CD14-positive monocyte (primary cell): ENCODE measurements around the gene NR6A1. TPM values are rescaled to one million over a fixed set of nuclear protein-coding genes. Genes with fewer than 3 reads are reported as not detected.

Source experiments
- DNase-seq, 3 donors: peaks; one replicate each; pipeline ENCODE4 v3.0.0-alpha.2; 2011 to 2022
- H2AFZ ChIP-seq: 2 replicates; pipeline ENCODE4 v1.6.0; 2012; ENCODE audit warnings: mild to moderate bottlenecking, low read depth, low read length, inconsistent platforms; ENCODE audit not compliant: insufficient read depth, poor library complexity, severe bottlenecking
- H3K27ac ChIP-seq, 2 donors: 1 replicate in 1 of 2; 2 replicates in 1 of 2; pipeline ENCODE4 v1.5.1; 2012 to 2013; ENCODE audit warnings: low read length in 2 of 2, control low read depth in 1 of 2, inconsistent platforms in 1 of 2, low read depth in 1 of 2, mild to moderate bottlenecking in 1 of 2
- H3K27me3 ChIP-seq, 2 donors: one replicate each; pipeline versions ENCODE4 v1.6.0 to v1.6.1; 2011 to 2013; ENCODE audit warnings: low read length in 2 of 2; ENCODE audit not compliant: control insufficient read depth in 2 of 2, insufficient read depth in 2 of 2
- H3K36me3 ChIP-seq, 2 donors: replicated peaks in 1 of 2; 1 replicate in 1 of 2; 2 replicates in 1 of 2; pipeline versions ENCODE4 v1.5.1 to v1.6.1; 2012 to 2013; ENCODE audit warnings: low read length in 2 of 2, control low read depth in 1 of 2, inconsistent platforms in 1 of 2, mild to moderate bottlenecking in 1 of 2; ENCODE audit not compliant: insufficient read depth in 2 of 2, control insufficient read depth in 1 of 2
- H3K4me1 ChIP-seq, 2 donors: 1 replicate in 1 of 2; 2 replicates in 1 of 2; pipeline versions ENCODE4 v1.5.1 to v1.6.1; 2012 to 2013; ENCODE audit warnings: low read length in 2 of 2, control low read depth in 1 of 2, inconsistent platforms in 1 of 2, mild to moderate bottlenecking in 1 of 2, moderate library complexity in 1 of 2; ENCODE audit not compliant: insufficient read depth in 2 of 2, control insufficient read depth in 1 of 2
- H3K4me2 ChIP-seq: replicated peaks from 2 replicates; pipeline ENCODE3; 2012; ENCODE audit warnings: low read length, moderate library complexity, mild to moderate bottlenecking; ENCODE audit not compliant: poor library complexity, severe bottlenecking; ENCODE audit errors: extremely low read depth
- H3K4me3 ChIP-seq, 3 experiments: fragments of 200-600 bp in 1 of 3; sonication (generic) in 1 of 3; replicated peaks in 1 of 3; 1 replicate in 2 of 3; 2 replicates in 1 of 3; pipeline ENCODE4 v1.5.1; 2011 to 2013; ENCODE audit warnings: low read length in 3 of 3, mild to moderate bottlenecking in 3 of 3, control low read depth in 2 of 3, low read depth in 2 of 3, inconsistent platforms in 1 of 3, moderate library complexity in 1 of 3
- H3K79me2 ChIP-seq: 2 replicates; pipeline ENCODE4 v1.6.0; 2012; ENCODE audit warnings: mild to moderate bottlenecking, control low read depth, inconsistent platforms, low read length, moderate library complexity; ENCODE audit not compliant: insufficient read depth
- H3K9ac ChIP-seq: 2 replicates; pipeline ENCODE4 v1.6.0; 2017; ENCODE audit warnings: low read length, mild to moderate bottlenecking; ENCODE audit not compliant: insufficient read depth, poor library complexity, severe bottlenecking
- H3K9me3 ChIP-seq, 2 donors: replicated peaks in 1 of 2; 1 replicate in 1 of 2; 2 replicates in 1 of 2; pipeline versions ENCODE4 v1.5.1 to v1.6.1; 2012 to 2013; ENCODE audit warnings: low read length in 2 of 2, control low read depth in 1 of 2; ENCODE audit not compliant: control insufficient read depth in 1 of 2, insufficient read depth in 1 of 2
- H4K20me1 ChIP-seq: 2 replicates; pipeline ENCODE4 v1.6.0; 2012; ENCODE audit warnings: mild to moderate bottlenecking, low read length, control low read depth, moderate library complexity; ENCODE audit not compliant: insufficient read depth
- H3K27ac Mint-ChIP-seq, 7 donors: one replicate each; pipeline ENCODE4 v1.8.0; 2020; ENCODE audit warnings: mild to moderate bottlenecking in 7 of 7, mixed read lengths in 7 of 7, moderate library complexity in 6 of 7, inconsistent platforms in 2 of 7
- H3K27me3 Mint-ChIP-seq, 3 donors: one replicate each; pipeline ENCODE4 v1.8.0; 2021 to 2022; ENCODE audit warnings: low read depth in 3 of 3, mild to moderate bottlenecking in 3 of 3, mixed read lengths in 3 of 3, moderate library complexity in 3 of 3, inconsistent platforms in 1 of 3
- H3K36me3 Mint-ChIP-seq, 2 donors: one replicate each; pipeline ENCODE4 v1.8.0; 2020; ENCODE audit warnings: mixed read lengths in 2 of 2, inconsistent platforms in 1 of 2, mild to moderate bottlenecking in 1 of 2
- H3K4me1 Mint-ChIP-seq: one replicate; pipeline ENCODE4 v1.8.0; 2020; ENCODE audit warnings: mild to moderate bottlenecking, mixed read lengths
- H3K4me3 Mint-ChIP-seq, 2 donors: one replicate each; pipeline ENCODE4 v1.8.0; 2020; ENCODE audit warnings: mild to moderate bottlenecking in 2 of 2, mixed read lengths in 2 of 2, moderate library complexity in 1 of 2
- H3K9me3 Mint-ChIP-seq, 7 donors: one replicate each; pipeline ENCODE4 v1.8.0; 2020 to 2022; ENCODE audit warnings: mixed read lengths in 7 of 7, mild to moderate bottlenecking in 6 of 7, moderate library complexity in 6 of 7, inconsistent platforms in 2 of 7
- WGBS: methylation state at CpG from one replicate; pipeline ENCODE4 v1.1.5; 2013; ENCODE audit warnings: missing lambda C conversion rate; ENCODE audit not compliant: insufficient coverage; 5-methylcytosine and 5-hydroxymethylcytosine counted together
- intact Hi-C, 2 donors: fragments of 100-400 bp; cut with micrococcal nuclease; formaldehyde crosslinking; loops; one replicate each; pipeline versions ENCODE4 v1.15.0 to v1.15.1; 2023
- polyA plus RNA-seq, 3 donors: library from polyadenylated mRNA; depleted of rRNA in 1 of 3; unstranded in 2 of 3; stranded (reverse) in 1 of 3; fragments of 300-500 nt in 2 of 3; fragments of >200 nt in 1 of 3; fragmentation: Illumina TruSeq in 2 of 3; gene quantifications; 1 replicate in 2 of 3; 2 replicates in 1 of 3; pipeline ENCODE4 v1.2.3, GENCODE V29; 2012 to 2021
- TF ChIP-seq, protein P1 (sequence below): fragments of 200-600 bp; IDR thresholded peaks from one replicate; pipeline ENCODE4 v1.8.0; 2022; ENCODE audit warnings: antibody characterized with exemption, mild to moderate bottlenecking

The NR6A1 gene
- polyA plus RNA-seq, 3 donors = 0.15 to 2.9 (median 0.28) TPM

DNA sequence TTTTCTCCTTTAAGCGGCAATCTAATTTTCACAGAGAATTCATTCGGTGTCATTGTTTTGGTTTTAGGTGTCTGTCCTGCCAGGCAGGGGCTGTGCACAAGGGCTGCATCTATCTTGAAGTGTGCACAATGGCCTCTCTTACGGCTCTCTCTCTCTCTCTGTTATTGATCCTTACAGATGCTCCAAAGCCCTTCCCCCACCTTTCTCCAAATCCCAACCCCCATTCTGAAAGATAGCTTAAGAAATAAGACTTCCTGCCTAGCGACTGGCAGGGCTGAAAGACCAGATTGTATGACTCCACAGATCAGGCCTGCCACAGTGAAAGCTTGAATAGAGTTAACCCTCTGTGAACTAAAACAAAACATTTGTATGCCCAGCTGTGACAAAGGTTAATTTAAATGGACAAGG, 177.5 kb downstream of the NR6A1 start:
- Mint-ChIP-seq H3K4me3 (no peak overlapping the region), H3K4me1 (peaks cover 17% of the 10 kb centered on the region), H3K27ac (peak overlapping the region in 4 of 7 donors; percentile 8 to 63 (median 21)), H3K36me3 (no peaks in the 10 kb centered on the region), H3K27me3 (peaks cover 0 to 2% (median 0%) of the 10 kb centered on the region in 3 donors), H3K9me3 (no peaks in the 10 kb centered on the region)
- 42% methylated on average over 2 of the region's 4 CpGs for WGBS
- H3K9me3 ChIP-seq = no peaks in the 10 kb centered on the region
- no peaks in the 10 kb centered on the region for H4K20me1 ChIP-seq
- H3K4me3 ChIP-seq = no peak overlapping the region
- H3K79me2 ChIP-seq = no peaks in the 10 kb centered on the region
- TF ChIP-seq, protein P1, sequence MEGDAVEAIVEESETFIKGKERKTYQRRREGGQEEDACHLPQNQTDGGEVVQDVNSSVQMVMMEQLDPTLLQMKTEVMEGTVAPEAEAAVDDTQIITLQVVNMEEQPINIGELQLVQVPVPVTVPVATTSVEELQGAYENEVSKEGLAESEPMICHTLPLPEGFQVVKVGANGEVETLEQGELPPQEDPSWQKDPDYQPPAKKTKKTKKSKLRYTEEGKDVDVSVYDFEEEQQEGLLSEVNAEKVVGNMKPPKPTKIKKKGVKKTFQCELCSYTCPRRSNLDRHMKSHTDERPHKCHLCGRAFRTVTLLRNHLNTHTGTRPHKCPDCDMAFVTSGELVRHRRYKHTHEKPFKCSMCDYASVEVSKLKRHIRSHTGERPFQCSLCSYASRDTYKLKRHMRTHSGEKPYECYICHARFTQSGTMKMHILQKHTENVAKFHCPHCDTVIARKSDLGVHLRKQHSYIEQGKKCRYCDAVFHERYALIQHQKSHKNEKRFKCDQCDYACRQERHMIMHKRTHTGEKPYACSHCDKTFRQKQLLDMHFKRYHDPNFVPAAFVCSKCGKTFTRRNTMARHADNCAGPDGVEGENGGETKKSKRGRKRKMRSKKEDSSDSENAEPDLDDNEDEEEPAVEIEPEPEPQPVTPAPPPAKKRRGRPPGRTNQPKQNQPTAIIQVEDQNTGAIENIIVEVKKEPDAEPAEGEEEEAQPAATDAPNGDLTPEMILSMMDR = no peak
- H3K4me1 ChIP-seq = peaks cover 8% of the 10 kb centered on the region in 2 donors
- no peak overlapping the region for H3K4me2 ChIP-seq
- no peak overlapping the region for H3K27ac ChIP-seq
- no peaks in the 10 kb centered on the region for H3K27me3 ChIP-seq
- intact Hi-C loops = no loop called here
- H3K9ac ChIP-seq = no peak overlapping the region
- DNase-seq = no peak
- no peak overlapping the region for H2AFZ ChIP-seq
- no peaks in the 10 kb centered on the region for H3K36me3 ChIP-seq

DNA sequence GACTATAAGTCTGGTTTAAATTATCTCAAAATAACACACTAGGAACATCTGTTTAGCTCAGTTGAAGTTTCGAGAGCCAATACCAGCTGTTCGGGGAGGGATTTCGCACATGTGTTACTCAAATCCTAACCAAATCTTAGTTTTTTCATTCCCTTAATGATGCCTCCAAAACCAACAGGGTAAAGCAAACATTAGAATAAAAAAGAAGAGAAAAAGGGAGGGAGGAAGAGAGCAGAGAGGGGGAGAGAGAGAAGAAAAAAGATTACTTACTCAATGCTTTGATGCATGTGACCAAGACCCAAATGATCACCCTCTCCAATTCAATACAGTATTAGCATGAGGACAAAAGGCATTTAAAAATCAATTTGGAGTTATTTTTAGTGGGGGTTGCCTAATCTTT, 177.9 kb downstream of the NR6A1 start:
- Histone ChIP-seq H3K27me3 (no peaks in the 10 kb centered on the region), H3K27ac (no peak overlapping the region), H3K4me2 (no peak overlapping the region), H3K79me2 (no peaks in the 10 kb centered on the region), H3K4me1 (peaks cover 8% of the 10 kb centered on the region in 2 donors), H3K9ac (no peak overlapping the region), H3K4me3 (no peak overlapping the region), H2AFZ (no peak overlapping the region), H3K9me3 (no peaks in the 10 kb centered on the region), H4K20me1 (no peaks in the 10 kb centered on the region), H3K36me3 (no peaks in the 10 kb centered on the region)
- Mint-ChIP-seq H3K27me3 (peaks cover 0 to 2% (median 0%) of the 10 kb centered on the region in 3 donors), H3K27ac (peak overlapping the region in 1 of 7 donors; percentile 21), H3K36me3 (no peaks in the 10 kb centered on the region), H3K4me1 (peaks cover 17% of the 10 kb centered on the region), H3K4me3 (no peak overlapping the region), H3K9me3 (no peaks in the 10 kb centered on the region)
- intact Hi-C loops = no loop called here
- no CpG with 5 or more reads among the region's 3 CpGs for WGBS
- TF ChIP-seq, protein P1 = no peak
- DNase-seq = no peak
